Posterior cingulate gyrus (tissue), 11 donors: ENCODE results near the gene STIM2.
"Not testable (repeated sequence)": the region's sequence is repeated elsewhere in the genome, so short reads cannot be mapped to it uniquely, and the experiment has no call there.

ENCODE experiments used
- DNase-seq, 10 donors: peaks; one replicate each; pipeline versions ENCODE4 v3.0.0 to v3.0.0-alpha.2; 2020 to 2021; ENCODE audit warnings: mixed read lengths in 3 of 10
- intact Hi-C: fragments of 100-400 bp; cut with DNase I; formaldehyde crosslinking; loops from one replicate; pipeline ENCODE4 v1.15.1; 2023

Gene STIM2

GRCh38 chr4:26860157-26860921 lies at the start of gene STIM2:
Gene STIM2, plus strand, starts transcription at chr4:26860841.
- intact Hi-C loops = loop anchor here (5.0 kb wide), 1 partner anchor 278 kb away; the partner anchor contains the start of gene TBC1D19
- DNase-seq = peak; percentile 92 to 99 (median 97)

DNA sequence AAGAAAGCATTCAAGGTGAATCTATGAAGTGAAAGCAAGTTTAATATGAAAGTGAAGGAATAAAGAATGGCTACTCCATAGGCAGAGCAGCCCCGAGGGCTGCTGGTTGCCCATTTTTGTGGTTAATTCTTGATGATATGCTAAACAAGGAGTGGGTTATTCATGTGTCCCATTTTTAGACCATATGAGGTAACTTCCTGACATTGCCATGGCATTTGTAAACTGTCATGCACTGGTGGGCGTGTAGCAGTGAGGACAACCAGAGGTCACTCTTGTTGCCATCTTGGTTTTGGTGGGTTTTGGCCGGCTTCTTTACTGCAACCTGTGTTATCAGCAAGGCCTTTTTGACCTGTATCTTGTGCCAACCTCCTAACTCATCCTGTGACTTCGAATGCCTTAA lies 49.1 kb upstream of the STIM2 start:
- DNase-seq, intact Hi-C loops: not testable (repeated sequence)

DNA sequence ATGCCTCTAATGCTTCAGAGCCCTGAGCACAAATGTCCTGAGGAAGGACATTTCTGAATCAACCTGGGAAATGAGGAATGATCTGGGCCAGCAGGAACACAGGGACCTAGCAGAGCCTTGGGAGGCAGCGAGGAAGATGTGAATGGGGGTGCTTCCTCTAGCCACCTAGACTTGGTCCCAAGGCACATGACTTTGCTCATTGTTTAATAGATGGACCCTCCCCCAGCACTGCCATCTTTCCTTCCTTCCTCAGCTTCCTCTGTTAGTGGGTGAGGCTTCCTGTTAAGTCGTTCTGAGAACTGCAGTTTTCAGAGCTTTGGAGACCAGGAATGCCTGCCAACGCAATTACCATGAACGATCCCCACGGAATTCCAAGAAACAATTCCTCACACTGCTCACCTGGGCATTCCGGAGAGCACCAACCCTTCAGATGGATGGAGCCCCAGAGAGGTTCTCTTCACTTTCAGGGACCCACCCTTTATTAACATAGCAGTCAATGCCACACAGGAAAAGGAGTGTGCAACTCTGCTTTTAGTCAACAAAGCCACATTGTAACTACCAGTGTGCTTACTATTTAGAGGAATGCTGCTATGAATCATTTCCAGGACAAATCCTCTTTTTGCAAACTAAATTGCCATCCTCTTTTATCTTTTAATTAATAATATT lies 48.5 kb upstream of the STIM2 start:
- intact Hi-C loops = no loop called here
- DNase-seq = no peak

DNA sequence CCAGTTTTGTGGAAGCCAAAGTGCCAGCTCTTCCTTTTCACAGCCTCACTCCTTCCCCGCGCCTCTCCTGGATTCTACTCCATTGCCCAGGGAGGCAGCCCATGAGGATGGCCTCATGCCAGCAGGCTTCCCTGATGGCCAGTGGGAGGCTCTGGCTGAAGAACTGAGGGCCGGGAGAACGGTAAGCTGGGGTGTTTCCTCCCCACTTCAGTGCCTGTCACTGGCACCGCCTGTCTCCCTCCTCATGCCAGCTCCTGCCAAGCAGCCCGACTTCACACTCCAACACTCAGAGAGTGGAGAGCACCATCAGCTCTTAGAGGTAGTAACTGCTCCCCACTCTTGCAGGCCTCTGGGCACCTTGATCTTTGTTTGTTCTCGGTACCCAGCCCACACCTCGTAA lies 46.9 kb upstream of the STIM2 start:
- DNase-seq = peak in 7 of 10 donors; percentile 28 to 87 (median 54)
- intact Hi-C loops = no loop called here

DNA sequence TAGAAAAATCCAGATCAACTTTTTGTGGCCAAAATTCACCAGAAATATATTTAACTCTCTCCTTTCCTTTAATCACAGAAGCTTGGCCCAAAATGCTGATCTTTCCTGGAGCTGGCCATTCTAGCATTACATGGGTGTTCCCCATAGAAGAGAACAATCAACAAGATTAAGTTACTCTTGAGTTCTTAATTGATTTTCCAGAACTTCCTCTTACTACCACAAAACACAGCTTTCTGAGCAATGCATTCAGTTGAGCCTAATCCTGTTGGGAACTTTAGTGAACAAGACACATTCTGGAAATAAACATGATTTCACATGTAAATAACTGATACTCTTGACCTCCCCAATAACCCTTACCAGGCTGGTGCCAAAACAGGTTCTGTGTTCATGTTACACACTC lies 45.4 kb upstream of the STIM2 start:
- DNase-seq = no peak
- intact Hi-C loops = no loop called here

- DNase-seq = no peak
- intact Hi-C loops = no loop called here
Measured at GRCh38 chr4:26815706-26816105, 44.9 kb upstream of the STIM2 start.

DNA sequence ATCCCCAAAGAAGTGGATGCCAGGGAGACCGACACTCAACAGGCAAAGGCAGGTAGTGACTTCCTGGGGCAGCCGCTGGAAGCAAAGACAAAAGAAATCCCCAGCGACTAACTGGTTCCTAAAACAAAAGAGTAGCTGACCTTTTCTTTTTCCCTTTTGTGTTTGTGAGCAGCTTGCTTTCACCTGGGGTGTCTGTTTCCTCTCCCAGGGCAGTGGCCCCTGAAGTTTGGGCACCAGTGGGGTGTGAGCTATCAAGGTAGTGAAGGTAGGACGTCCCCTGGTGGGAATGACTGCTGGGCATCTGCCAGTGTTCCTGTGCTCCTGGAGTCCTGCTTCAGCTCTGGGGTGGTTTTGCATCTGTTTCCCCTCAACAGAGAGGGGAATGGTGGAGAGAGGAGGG lies 41.6 kb upstream of the STIM2 start:
- no peak for DNase-seq
- intact Hi-C loops = no loop called here

DNA sequence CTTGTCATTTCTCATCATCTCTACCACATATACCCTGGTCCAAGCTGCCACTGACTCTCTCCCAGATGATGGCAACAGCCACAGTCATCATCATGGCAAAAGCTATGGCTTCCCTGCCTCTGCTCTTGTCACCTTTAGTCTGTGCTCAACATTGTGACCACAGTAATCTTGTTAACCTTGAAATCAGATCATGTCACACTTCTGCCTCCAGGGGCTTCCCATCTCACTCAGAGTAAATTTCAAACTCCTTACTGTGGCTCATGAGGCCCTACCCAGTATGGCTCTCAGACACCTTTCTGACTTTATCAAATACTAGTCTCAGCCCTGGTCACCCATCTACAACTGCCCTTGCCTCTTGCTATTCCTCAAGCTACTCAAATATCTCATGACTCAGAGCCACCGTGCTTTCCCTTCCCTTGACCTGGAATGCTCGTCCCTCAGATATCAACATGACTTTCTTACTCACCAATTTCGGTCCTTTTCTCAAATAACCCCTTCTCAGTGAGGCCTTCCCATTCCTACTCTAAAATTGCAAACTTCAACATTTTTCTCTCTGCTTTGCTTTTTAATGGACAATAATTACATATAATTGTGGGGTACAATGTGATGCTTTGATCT lies 41.1 kb upstream of the STIM2 start:
- intact Hi-C loops = no loop called here

GRCh38 chr4:26820346-26820745 lies 40.3 kb upstream of the STIM2 start:
- intact Hi-C loops = no loop called here
- DNase-seq = no peak

More for the DNA sequence above, 41.1 kb upstream of the STIM2 start:
- no peak for DNase-seq

DNA sequence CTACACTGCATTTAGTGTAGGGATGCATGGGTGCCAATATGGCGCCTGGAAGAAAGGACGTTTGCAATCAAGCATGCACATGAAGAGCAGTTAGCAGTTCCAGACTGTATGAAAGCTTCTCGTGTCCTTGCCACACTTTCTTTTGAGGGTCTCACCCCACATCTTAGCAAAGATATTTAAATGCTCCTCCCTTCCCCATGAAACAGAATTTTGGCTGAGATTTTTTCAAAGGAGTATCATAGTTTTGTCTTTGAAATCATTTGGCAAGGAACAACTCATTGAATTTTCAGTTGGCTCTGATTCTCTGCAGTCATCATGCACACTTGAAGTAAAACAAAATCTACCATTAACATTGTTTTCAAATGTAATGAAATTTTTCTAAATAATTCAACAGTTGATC lies 39.6 kb upstream of the STIM2 start:
- intact Hi-C loops = no loop called here
- DNase-seq = no peak

DNA sequence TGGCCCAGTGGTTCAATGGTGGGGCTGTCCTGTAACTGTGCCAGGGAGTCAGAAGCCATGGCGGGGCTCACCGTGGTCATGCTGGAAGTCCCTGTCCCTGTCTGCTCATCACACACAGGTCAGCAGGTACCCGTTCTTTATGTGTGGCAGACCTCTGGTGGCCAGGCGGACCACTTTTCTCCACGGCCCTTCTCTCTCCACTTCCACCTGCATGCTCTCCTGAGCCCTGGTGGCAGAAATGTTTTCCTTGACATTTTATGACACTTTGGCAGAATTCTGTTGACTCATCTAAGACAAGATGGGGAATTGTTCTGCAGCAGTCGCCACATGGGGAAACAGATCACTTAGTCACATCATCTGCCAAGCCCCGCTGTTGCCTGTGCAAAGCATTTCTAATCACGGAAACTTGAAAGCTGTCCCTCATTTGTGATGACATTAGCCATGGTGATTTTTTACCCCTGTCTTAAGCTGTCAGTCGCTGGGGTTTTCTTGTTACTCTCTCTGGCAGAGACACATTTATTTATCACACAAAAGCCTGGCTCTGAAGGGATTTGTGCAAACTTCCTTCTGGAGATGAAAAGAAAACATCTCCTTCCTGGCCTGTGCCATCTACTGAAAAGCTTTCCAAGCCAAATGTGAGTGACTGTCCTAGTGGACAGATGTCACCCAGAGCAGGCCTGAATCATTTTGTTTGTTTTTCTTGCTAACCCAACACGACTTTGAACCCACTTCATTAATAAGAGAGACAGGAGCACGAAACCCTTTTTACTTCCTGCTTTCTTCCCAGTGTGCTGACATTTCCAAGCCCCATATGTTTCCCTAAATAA lies 38.8 kb upstream of the STIM2 start:
- intact Hi-C loops = no loop called here
- DNase-seq = no peak

DNA sequence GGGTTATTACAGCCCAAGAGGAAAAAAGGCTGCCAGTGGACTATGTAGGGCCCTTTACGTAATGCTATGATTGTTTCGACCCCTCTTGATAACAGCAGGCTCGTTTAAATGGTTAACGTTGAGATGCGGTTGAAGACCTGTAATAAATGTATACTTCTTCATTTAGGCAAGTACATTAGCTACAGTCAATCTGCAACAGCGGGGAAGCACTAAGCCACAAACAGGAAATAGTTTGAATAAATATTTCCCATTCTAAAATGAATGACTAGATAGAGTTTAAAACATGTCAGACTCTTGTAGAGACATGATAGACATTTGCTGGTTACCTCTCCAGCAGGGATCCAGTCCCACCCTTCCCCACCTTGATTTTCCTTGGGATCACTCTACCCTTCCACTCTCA lies 38.1 kb upstream of the STIM2 start:
- no peak for DNase-seq

DNA sequence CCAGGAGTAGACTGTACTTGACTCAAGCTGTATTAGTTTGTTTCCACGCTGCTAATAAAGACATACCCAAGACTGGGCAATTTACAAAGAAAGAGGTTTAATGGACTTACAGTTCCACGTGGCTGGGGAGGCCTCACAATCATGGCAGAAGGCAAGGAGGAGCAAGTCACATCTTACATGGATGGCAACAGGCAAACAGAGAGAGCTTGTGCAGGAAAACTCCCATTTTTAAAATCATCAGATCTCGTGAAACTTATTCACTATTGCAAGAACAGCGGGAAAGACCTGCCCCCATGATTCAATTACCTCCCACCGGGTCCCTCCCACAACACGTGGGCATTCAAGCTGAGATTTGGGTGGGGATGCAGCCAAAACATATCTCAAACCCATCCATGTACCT lies 37.7 kb upstream of the STIM2 start:
- DNase-seq, intact Hi-C loops: not testable (repeated sequence)

More for the DNA sequence above, 38.1 kb upstream of the STIM2 start:
- intact Hi-C loops = no loop called here

GRCh38 chr4:26823583-26823982 lies 37.1 kb upstream of the STIM2 start:
- intact Hi-C loops = no loop called here
- no peak for DNase-seq

DNA sequence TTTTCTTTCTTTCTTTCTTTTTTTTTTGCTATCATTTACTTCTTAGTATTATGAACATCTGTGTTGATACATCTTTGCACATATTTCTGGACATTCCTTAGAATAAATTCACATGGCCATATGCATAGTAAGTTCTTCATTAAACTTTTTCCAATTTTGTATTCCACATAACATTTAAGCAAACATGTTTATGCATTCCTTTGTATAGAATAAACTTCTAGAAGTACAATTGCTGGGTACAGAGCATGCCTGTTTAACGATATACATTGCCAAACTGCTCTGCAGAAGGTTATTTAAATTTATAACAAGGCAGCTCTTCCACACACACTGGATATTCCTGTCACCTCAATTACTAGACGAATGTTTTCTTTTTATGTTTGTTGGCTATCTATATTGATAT lies 36.0 kb upstream of the STIM2 start:
- intact Hi-C loops = no loop called here

GRCh38 chr4:26826721-26827120 lies 33.9 kb upstream of the STIM2 start:
- intact Hi-C loops = no loop called here

More for the DNA sequence above, 36.0 kb upstream of the STIM2 start:
- DNase-seq = no peak

GRCh38 chr4:26827336-26827735 lies 33.3 kb upstream of the STIM2 start:
- DNase-seq = not testable (repeated sequence)

More at GRCh38 chr4:26826721-26827120, 33.9 kb upstream of the STIM2 start:
- no peak for DNase-seq

DNA sequence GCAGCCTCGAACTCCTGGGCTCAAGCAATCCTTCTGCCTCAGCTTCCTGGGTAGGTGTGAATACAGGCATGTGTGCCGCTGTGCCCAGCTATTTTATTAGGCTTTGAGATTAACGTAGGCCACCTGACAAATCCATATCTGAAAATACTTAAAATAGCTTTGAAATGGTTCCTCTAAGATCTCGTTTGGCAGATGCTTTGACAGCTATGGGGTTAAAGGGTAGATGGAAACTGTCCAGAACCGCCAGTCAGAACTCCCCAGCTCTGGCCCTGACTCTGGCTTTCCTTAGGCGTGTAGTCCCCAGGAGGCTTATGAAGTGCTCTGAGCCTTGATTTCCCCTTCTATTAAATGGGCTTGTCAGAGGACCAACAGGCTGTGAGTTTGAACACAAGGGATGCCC lies 32.8 kb upstream of the STIM2 start:
- no peak for DNase-seq
- intact Hi-C loops = no loop called here

More at GRCh38 chr4:26827336-26827735, 33.3 kb upstream of the STIM2 start:
- intact Hi-C loops = not testable (repeated sequence)

- intact Hi-C loops = no loop called here
- no peak for DNase-seq
Measured at GRCh38 chr4:26829018-26829417, 31.6 kb upstream of the STIM2 start.

GRCh38 chr4:26830033-26830432 lies 30.6 kb upstream of the STIM2 start:
- intact Hi-C loops = no loop called here
- DNase-seq = no peak

DNA sequence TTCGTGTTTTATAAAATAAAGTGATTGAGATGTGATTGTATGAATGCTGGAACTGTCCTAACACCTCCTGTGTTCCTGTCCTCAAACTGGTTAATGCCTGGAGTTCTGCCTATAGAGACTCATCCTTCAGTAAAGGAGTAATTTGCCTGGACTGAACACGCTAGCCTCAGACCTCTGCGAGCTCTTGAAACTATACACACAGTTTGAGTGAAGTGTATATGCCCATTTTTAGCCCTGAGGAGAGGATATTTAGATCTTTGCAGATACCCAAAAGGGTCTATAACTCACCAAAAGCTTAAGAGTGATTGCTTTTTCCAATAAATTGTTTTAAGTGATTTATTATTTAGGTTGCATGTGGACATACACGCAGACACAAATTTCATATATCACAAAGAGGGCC lies 29.9 kb upstream of the STIM2 start:
- intact Hi-C loops = no loop called here
- DNase-seq = no peak
